ENCODE measurements around the gene ARPC4.
"Not testable (repeated sequence)": the region's sequence is repeated elsewhere in the genome, so short reads cannot be mapped to it uniquely, and the experiment has no call there.

The ARPC4 gene

DNA sequence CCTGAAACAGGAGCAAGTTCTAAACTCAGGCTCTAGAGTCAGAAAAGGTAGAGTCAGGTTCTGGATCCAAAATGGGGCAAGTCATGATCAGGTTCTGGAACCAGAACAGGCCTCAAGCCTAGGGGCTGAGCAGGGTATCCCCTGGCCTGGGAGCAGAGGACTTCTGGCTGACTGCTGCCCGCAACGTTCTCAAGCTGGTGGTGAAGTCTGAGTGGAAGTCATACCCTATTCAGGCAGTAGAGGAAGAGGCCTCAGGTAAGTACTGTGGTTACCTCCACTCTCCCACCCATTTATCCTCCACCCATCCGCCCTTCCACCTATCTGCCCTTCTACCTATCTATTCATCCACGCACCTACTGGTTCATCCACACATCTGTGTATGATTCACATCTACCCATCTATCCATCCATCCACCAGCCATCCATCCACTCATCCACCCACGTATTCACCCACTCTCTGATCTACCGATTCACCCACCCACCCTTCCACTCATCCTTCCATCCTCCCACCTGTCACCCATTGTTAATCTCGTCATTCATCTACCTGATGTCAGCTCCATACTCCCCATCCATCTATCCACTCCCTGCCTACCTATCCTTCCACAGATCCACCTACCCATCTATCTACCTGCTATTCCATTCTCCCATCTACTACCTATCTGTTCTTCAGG, 25.9 kb downstream of the ARPC4 start:
- no peak for DNase-seq (ENCODE audit: low read depth in 2 of 2, low spot score in 1 of 2)

DNA sequence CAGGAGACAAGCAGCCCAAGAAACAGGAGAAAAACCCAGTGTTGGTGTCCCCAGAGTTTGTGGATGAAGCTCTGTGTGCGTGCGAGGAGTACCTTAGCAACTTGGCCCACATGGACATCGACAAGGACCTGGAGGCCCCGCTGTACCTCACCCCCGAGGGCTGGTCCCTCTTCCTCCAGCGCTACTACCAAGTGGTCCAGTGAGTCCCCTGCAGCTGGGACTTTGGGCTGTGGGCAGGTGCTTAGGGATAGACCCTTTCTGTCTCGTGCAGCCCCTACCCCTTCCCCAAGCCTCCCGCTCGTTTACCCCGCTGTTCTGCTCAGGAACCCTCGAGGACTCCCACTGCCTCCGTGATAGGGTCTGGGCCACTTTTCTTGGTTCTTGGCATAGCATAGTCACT, 27.7 kb downstream of the ARPC4 start:
- no peak for DNase-seq (ENCODE audit: low read depth in 2 of 2, low spot score in 1 of 2)

DNA sequence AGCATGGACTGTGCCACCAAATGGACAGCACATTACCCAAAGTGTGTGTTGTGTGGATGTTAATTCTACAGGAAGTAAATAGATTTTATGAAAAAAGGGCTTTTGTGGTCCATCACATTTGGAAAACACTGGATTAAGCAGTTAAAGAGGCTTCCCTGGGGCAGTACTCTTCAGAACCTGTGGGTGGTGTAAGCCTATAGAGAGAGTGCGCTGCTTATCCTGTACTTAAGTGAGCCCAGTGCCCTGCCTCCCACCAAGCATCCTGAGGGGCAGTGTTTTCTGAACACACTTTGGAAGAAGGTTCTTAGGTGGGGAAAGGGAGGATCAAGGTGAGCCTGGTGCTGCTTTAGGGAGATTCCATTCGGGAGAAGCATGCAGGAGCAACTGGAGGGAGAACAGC, 28.1 kb downstream of the ARPC4 start:
- no peak for DNase-seq (ENCODE audit: low read depth in 2 of 2, low spot score in 1 of 2)

DNA sequence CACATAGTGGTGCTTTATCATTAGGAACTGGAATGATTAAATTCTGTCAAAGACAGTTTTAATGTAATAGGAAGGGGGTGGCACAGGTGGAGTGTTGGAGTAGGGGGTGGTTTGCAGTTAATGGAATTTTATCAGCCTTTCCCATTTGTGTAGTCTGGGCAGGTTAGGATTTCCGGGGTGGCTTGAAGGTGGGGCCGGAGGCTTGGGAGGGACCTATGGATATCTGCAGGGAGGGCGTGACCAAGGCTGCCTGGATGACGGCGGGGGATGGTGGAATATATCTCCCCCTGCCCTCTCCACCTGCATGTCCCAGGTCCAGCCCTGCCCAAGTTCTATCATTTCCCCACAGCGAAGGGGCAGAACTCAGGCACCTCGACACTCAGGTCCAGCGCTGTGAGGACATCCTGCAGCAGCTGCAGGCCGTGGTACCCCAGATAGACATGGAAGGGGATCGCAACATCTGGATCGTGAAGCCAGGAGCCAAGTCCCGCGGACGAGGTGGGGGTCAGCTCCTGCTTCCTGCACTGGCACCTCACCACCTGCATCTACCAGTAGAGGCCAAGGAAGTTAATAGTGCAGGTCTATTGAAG, 32.7 kb downstream of the ARPC4 start:
- no peak for DNase-seq (ENCODE audit: low read depth in 2 of 2, low spot score in 1 of 2)

DNA sequence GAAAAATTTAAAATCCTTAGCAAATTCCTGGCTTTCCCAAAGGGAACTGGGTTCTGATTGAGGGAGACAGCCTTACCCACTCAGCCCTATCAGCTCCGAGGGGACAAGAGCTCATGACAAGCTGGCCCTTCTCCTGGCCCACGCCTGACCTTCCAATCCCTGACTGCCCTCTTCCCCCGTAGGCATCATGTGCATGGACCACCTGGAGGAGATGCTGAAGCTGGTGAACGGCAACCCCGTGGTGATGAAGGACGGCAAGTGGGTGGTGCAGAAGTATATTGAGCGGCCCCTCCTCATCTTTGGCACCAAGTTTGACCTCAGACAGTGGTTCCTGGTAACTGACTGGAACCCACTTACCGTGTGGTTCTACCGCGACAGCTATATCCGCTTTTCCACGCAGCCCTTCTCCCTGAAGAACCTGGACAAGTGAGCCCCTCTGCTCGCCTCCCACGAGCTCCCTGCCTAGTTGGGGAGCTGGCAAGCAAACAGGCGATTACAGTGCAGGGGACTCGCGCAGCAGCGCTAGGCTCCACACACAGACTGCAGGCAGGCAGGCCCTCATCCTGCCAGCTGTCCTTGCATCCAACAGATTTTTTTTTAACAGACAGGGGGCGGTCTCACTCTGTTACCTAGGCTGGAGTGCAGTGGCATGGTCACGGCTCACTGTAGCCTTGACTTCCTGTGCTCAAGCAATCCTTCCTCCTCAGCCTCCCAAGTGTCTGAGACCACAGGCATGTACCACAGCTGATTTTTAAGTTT, 34.1 kb downstream of the ARPC4 start:
- no peak for DNase-seq (ENCODE audit: low read depth in 2 of 2, low spot score in 1 of 2)

DNA sequence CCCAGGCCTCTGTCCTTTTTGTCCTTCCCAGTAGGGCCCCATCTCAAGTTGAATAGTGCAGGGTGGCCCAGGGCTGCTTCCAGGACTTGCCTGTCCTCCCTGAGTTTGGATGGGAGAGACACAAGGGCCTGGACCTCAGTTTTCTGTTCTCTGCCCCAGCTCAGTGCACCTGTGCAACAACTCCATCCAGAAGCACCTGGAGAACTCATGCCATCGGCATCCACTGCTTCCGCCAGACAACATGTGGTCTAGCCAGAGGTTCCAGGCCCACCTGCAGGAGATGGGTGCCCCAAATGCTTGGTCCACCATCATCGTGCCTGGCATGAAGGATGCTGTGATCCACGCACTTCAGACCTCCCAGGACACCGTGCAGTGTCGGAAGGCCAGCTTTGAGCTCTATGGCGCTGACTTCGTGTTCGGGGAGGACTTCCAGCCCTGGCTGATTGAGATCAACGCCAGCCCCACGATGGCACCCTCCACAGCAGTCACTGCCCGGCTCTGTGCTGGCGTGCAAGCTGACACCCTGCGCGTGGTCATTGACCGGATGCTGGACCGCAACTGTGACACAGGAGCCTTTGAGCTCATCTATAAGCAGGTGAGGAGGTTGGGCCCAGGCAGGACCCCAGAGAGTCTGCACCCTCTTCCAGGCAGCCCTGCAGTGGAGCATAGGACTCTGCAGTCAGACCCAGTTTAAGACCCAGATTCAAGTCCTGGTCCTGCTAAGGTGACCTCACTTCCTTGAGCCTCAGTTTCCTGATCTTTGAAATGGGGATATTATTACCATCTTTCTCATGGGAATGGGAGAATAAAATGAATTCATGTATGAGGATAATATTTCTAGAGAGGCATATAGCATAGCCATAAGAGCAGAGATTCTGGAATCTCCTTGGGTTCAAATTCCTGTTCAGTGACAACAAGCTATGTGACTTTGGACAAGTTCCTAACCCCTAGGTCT, 36.2 kb downstream of the ARPC4 start:
- no peak for DNase-seq (ENCODE audit: low read depth in 2 of 2, low spot score in 1 of 2)

DNA sequence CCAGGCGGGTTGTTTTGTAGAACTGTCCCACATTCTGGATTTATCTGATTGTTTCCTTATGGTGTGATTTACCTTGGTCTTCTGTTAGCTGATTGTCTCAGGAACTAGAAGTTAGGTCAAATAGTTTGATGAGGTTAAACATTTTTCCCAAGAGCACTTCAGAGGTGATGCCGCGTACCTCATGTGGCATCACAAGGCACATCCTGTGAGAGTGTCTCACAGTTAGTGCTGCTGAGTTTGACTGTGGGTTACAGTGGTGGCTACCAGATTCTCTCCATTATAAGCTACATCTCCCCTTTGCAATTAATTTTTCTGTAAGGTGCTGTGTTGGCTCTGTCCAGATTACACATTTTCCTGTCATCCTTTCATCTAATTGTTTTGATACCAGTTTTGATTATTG, 38.4 kb downstream of the ARPC4 start:
- no peak for DNase-seq (ENCODE audit: low read depth in 2 of 2, low spot score in 1 of 2)

DNA sequence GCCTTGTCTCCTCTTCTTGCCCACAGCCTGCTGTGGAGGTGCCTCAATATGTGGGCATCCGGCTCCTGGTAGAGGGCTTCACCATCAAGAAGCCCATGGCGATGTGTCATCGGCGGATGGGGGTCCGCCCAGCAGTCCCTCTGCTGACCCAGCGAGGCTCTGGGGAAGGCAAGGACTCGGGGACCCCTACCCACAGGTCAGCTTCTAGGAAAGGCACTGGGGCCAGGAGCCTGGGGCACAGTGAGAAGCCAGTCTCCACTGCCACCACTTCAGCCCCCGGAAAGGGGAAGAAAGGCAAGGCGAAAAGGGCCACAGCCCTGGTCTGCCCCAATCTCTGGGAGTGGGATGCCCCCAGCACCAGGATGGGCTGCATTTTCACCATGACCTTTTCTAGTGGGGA, 40.2 kb downstream of the ARPC4 start:
- no peak for DNase-seq (ENCODE audit: low read depth in 2 of 2, low spot score in 1 of 2)

DNA sequence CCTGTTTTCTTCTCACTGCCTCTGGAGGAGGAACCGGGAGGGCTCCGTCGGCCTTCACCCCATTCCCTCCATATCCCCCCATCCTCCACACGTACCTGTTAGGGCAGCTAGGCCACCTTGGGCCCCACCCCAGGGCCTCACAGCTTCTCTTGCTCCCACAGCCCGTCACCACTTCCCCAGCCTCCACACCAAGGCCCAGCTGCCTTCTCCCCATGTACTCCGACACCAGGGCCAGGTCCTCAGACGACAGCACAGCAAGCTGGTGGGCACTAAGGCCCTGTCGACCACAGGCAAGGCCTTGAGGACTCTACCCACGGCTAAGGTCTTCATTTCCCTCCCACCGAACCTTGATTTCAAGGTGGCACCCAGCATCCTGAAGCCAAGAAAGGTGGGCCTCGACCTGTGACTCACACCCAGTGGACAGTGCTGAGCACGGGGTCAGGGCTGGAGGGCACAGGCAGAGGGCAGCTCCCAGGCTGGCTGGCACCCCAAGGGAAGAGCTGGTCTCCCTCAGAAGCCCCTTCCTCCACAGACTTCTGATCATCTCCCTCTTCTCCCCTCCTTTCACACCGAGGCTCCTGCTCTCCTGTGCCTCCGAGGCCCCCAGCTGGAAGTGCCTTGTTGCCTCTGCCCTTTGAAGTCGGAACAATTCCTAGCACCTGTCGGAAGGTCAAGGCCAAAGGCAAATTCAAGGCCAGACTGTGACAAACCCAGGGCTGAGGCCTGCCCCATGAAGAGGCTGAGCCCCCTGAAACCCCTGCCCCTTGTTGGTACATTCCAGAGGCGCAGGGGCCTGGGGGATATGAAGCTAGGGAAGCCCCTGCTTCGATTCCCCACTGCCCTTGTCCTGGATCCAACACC, 41.9 kb downstream of the ARPC4 start:
- DNase-seq (ENCODE audit: low read depth in 2 of 2, low spot score in 1 of 2): no peak

DNA sequence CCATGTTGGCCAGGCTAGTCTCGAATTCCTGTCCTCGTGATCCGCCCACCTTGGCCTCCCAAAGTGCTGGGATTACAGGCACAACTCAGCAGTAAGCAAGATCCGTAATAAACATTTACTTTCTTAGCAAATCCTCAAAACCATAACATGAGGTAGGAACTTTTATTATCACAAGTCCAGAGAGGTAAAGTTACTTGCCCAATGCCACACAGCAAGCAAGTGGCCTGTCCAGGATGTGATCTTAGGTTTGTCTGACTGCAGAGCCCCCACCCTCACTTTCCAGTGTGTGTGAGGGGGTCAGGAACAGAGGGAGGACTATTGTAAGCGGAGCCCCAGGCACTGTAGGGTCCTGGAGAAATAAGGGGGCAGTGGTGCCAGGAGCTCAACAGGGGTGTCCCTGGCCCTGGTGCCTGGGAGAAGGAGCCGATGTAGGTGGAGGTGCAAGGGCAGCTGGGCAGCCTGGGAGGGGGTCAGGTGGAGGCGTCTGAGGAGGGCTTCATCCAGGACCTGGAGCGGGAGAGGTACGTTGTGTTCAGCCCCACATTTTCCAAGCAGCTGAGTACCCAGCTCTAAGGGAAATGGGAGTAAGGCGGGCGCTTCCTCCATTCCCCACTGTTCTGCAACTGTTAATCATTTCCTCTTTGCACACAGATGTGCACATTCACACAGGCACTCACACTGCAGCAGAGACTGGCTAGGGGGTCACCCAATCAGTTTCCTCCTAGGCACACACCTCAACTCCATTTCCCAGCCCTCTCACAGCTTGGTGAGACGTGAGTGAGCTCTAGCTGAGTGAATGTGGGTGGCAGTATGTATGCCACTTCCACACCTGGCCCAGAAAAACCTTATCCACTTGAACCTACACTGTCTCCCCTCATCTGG, 45.1 kb downstream of the ARPC4 start:
- DNase-seq (ENCODE audit: low read depth in 2 of 2, low spot score in 1 of 2): no peak

DNA sequence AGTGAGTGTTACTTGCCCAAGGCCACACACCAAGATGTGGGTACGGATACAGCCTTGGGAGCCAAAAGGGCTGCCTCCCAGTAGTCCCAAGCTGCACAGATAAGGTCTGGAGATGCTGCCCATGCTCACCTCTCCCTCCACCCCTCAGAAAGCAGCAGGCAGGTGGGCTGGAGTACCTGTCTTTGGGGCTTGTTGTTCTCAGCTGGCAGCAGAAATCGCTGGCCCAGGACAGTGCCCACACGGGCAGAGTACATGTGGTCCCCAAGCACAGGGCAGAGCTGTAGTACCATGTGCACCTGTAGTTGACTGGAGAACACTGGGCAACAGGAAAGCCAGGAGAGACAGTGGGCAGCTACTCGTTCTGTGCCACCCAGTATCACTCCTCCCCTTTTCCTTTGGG, 46.0 kb downstream of the ARPC4 start:
- no peak for DNase-seq (ENCODE audit: low read depth in 2 of 2, low spot score in 1 of 2)

DNA sequence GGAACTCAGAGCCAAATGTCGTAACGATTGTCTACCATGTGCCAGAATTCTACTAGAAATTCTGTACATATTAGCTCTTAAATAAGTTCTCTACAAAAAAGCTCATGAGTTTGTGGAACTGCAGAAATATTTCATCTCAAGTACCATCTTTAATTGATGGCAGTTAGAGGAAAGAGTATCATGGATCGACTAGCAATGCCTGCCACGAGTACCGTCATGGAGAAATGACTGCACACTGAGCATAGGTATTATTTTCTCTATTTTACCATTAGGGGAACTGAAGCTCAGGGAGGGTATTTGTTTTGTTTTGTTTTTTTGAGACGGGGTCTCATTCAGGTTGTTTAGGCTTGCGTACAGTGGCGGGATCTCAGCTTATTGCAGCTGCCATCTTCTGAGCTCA, 48.1 kb downstream of the ARPC4 start:
- DNase-seq (ENCODE audit: low read depth in 2 of 2, low spot score in 1 of 2): no peak

DNA sequence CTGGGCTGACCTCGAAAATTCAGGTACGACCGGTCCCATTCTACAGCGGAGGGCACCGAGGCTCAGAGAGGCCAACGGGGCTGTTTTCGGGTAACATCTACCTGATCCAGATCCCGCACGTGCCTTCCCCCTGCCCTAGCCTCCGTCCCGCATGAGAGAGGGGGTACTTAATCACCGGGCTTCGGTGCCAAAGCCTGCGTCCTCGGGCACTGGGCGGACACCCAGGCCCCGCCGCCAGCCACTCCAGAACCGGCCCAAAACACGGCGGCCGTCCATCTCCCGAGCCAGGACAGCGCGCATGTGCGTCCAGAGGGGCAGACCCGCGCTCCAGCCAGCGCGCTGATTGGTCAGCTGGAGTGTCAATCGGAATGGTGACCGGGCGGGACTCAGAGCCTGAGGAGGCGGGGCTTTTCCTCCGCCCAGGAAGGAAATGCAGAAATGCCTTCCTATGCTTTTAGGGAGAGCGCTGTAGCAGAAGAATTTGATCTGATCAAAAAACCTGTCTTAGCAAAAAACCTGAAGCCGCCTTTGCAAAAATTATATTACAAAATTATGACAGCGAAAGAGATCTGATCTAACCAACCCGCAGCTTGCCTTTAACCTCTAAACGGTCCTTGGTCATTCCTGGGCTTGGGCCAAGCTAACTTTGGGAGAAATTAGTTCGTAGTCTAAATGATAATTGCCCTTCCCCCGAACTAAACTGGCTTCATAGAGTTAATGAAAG, 51.0 kb downstream of the ARPC4 start, which contains the start of gene RPUSD3:
Gene RPUSD3, minus strand, starts transcription at position 294 of the 724 bp plus-strand sequence. Its CDS starts 18 bp downstream, at position 276.
- DNase-seq (ENCODE audit: low read depth in 2 of 2, low spot score in 1 of 2): peak; percentile 89 to 92

DNA sequence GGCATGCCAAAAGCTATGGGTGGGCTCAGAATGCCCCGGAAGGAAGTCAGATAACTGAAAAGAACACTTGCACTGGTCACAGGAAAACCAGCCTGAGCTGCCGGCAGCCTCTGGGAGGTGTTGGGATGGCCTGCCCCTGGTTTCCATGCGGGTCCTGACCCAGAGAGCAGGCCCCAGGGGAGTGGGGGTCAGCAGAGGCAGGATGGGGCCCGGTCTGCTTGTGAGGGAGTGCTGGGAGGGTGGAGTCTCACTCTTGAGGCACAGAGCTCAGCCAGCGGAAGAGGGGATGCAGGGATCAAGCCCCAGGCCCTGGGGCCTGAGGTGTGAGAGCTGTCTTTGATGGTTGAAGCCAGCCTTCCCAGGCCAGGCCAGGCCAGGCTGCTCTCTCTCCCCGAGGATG, 53.3 kb downstream of the ARPC4 start:
- no peak for DNase-seq (ENCODE audit: low read depth in 2 of 2, low spot score in 1 of 2)

DNA sequence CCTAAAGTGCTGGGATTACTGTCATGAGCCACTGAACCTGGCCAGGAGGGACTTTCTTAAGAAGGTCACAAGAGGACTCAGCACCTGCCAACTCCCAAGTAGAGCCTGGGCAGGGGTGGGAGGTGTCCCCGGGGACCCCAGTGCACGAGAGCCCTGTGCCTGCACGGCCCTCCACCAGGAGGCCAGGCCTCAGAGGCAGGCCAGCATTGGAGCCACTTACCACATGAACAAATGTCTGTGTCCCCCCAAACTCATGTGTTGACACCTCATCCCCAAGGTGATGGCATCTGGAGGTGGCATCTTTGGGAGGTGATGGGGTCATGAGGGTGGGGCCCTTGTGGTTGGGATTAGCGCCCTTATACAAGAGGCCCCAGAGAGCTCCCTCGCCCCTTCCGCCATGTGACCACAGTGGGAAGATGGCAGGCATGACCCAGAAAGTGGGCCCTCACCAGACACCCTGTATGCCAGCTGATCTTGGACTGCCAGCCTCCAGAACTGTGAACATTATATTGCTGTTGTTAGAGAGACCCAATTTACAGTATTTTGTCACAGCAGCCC, 54.1 kb downstream of the ARPC4 start:
- no peak for DNase-seq (ENCODE audit: low read depth in 2 of 2, low spot score in 1 of 2)

DNA sequence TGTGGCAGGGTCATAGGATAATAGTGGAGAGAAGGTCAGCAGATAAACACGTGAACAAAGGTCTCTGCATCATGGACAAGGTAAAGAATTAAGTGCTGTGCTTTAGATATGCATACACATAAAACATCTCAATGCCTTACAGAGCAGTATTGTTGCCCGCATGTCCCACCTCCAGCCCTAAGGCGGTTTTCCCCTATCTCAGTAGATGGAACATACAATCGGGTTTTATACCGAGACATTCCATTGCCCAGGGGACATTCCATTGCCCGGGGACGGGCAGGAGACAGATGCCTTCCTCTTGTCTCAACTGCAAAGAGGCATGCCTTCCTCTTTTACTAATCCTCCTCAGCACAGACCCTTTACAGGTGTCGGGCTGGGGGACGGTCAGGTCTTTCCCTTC, 55.0 kb downstream of the ARPC4 start:
- not testable (repeated sequence) for DNase-seq (ENCODE audit: low read depth in 2 of 2, low spot score in 1 of 2)

DNA sequence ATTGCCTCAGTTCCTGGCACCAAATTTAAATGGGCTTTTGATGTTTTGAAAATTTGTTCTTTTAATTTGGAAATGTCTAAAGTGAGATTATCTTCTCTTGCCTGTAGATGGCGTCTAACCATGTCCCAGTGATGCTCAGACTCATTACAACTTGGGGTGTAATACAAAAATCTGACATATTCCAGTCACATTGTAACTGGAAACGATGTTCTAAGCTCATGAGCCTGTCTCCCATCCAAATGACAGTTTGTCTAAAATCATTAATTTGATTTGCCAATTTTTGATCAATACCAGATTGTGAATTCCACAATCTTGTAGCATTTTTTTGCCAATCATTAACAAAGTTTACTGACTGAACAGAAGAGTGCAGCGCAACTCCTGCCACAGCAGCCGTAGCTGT, 56.0 kb downstream of the ARPC4 start:
- not testable (repeated sequence) for DNase-seq (ENCODE audit: low read depth in 2 of 2, low spot score in 1 of 2)

DNA sequence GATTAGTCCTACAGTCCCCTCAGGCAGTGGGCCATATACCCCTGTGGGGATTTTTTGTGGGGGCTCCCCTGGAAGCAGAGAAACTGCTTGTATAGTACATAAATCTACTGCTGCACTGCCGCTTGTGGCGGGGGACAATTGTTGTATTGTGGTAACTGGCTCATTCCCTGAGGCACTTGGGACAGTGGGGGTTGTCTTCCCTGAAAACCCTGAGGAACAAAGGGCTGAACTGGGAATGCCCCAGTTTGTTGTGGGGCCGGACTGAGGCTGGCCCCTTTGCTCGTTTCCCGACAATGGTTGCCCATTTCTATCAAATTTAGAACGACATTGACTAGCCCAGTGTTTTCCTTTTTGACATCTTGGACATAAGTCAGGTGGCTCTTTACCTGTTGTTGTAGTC, 58.5 kb downstream of the ARPC4 start:
- DNase-seq (ENCODE audit: low read depth in 2 of 2, low spot score in 1 of 2): not testable (repeated sequence)
